Neural cell (in vitro differentiated cells): ENCODE data around the gene MVK. TPM values are rescaled to one million over a fixed set of nuclear protein-coding genes. Genes with fewer than 3 reads are reported as not detected.

Source experiments
- H2AFZ ChIP-seq: fragments of 200-600, 300-800 bp; sonication (generic), shearing (Covaris generic); 2 replicates; pipeline ENCODE4 v1.6.0; 2014; ENCODE audit warnings: low read depth, mild to moderate bottlenecking, antibody characterized with exemption, low read length, moderate library complexity
- H3F3A ChIP-seq: fragments of 200-600 bp; shearing (Covaris generic); 2 replicates; pipeline ENCODE4 v1.6.1; 2016; ENCODE audit warnings: mild to moderate bottlenecking, moderate library complexity, mixed read lengths, antibody characterized with exemption, low read length; ENCODE audit not compliant: insufficient read depth, poor library complexity, severe bottlenecking
- H3K27ac ChIP-seq: fragments of 200-600, 300-800 bp; sonication (generic), shearing (Covaris generic); 2 replicates; pipeline ENCODE4 v1.5.1; 2014; ENCODE audit warnings: mild to moderate bottlenecking, low read length, moderate library complexity
- H3K27me3 ChIP-seq: fragments of 300-800, 200-600 bp; sonication (generic), shearing (Covaris generic); 2 replicates; pipeline ENCODE4 v1.6.0; 2014; ENCODE audit warnings: mild to moderate bottlenecking, low read depth, low read length, moderate library complexity; ENCODE audit not compliant: insufficient read depth
- H3K36me3 ChIP-seq: fragments of 300-800, 200-600 bp; sonication (generic), shearing (Covaris generic); 2 replicates; pipeline ENCODE4 v1.5.1; 2014; ENCODE audit warnings: mild to moderate bottlenecking, antibody characterized with exemption, low read length, moderate library complexity; ENCODE audit not compliant: insufficient read depth
- H3K4me2 ChIP-seq: fragments of 300-800, 200-600 bp; sonication (generic), shearing (Covaris generic); 2 replicates; pipeline ENCODE4 v1.6.0; 2014; ENCODE audit warnings: mild to moderate bottlenecking, low read length
- H3K4me3 ChIP-seq: fragments of 300-800, 200-600 bp; sonication (generic), shearing (Covaris generic); 2 replicates; pipeline ENCODE4 v1.5.1; 2014; ENCODE audit warnings: mild to moderate bottlenecking, low read length, moderate library complexity
- H3K79me2 ChIP-seq: fragments of 200-600 bp; shearing (Covaris generic); replicated peaks from 2 replicates; pipeline ENCODE4 v1.6.0; 2014; ENCODE audit warnings: mild to moderate bottlenecking, low read length, moderate library complexity; ENCODE audit not compliant: insufficient read depth
- H3K9ac ChIP-seq: fragments of 300-800, 200-600 bp; sonication (generic), shearing (Covaris generic); 2 replicates; pipeline ENCODE4 v1.6.1; 2016; ENCODE audit warnings: mild to moderate bottlenecking, low read length, mixed read lengths
- H3K9me2 ChIP-seq: fragments of 200-600 bp; shearing (Covaris generic); 2 replicates; pipeline ENCODE4 v1.6.1; 2016; ENCODE audit warnings: mild to moderate bottlenecking, low read length, mixed read lengths; ENCODE audit not compliant: insufficient read depth
- H3K9me3 ChIP-seq: fragments of 200-600, 300-800 bp; sonication (generic), shearing (Covaris generic); 2 replicates; pipeline ENCODE4 v1.6.1; 2016; ENCODE audit warnings: mild to moderate bottlenecking, mixed run types, low read length, moderate library complexity, mixed read lengths
- H4K20me1 ChIP-seq: fragments of 200-600 bp; shearing (Covaris generic); 2 replicates; pipeline ENCODE4 v1.6.1; 2016; ENCODE audit warnings: mild to moderate bottlenecking, mixed run types; ENCODE audit not compliant: insufficient read depth
- EP300 ChIP-seq: fragments of 450-650 bp; conservative IDR thresholded peaks from 2 replicates; pipeline ENCODE4 v1.6.1; 2014; ENCODE audit warnings: antibody characterized with exemption, mild to moderate bottlenecking, moderate library complexity; ENCODE audit not compliant: poor library complexity, severe bottlenecking
- EZH2 ChIP-seq: fragments of 200-600, 300-800 bp; shearing (Covaris generic), sonication (generic); IDR thresholded peaks from 2 replicates; pipeline ENCODE4 v1.6.1; 2014; ENCODE audit warnings: antibody characterized with exemption, low read length, borderline replicate concordance, mild to moderate bottlenecking; ENCODE audit not compliant: insufficient read depth, poor library complexity, severe bottlenecking
- MXI1 ChIP-seq: fragments of 450-650 bp; conservative IDR thresholded peaks from 2 replicates; pipeline ENCODE4 v1.6.1; 2014; ENCODE audit warnings: antibody characterized with exemption, mild to moderate bottlenecking; ENCODE audit not compliant: poor library complexity, severe bottlenecking
- POLR2AphosphoS5 ChIP-seq: IDR thresholded peaks from 2 replicates; pipeline ENCODE4 v1.6.1; 2012
- RAD21 ChIP-seq: fragments of 450-650 bp; conservative IDR thresholded peaks from 2 replicates; pipeline ENCODE4 v1.6.1; 2014; ENCODE audit warnings: antibody characterized with exemption, mild to moderate bottlenecking, moderate library complexity
- SMC3 ChIP-seq: fragments of 450-650 bp; conservative IDR thresholded peaks from 2 replicates; pipeline ENCODE4 v1.6.1; 2014; ENCODE audit warnings: antibody characterized with exemption, mild to moderate bottlenecking, moderate library complexity; ENCODE audit not compliant: poor library complexity
- TAF1 ChIP-seq: IDR thresholded peaks from 2 replicates; pipeline ENCODE4 v1.6.1; 2012; ENCODE audit warnings: low read depth
- polyA plus RNA-seq: library from polyadenylated mRNA; depleted of rRNA; stranded (reverse); fragments of >200 nt; gene quantifications from 2 replicates; pipeline ENCODE4 v1.2.3, GENCODE V29; 2014
- TF ChIP-seq, protein P1 (sequence below): IDR thresholded peaks from 2 replicates; pipeline ENCODE4 v1.6.1; 2012; ENCODE audit warnings: borderline replicate concordance
- TF ChIP-seq, protein P2 (sequence below): fragments of 450-650 bp; IDR thresholded peaks from 2 replicates; pipeline ENCODE4 v1.5.1; 2014; ENCODE audit warnings: antibody characterized with exemption, mild to moderate bottlenecking, moderate library complexity; ENCODE audit not compliant: poor library complexity, severe bottlenecking

MVK gene
- polyA plus RNA-seq, 1 donor from 2014 or later, result 45.7 TPM

DNA sequence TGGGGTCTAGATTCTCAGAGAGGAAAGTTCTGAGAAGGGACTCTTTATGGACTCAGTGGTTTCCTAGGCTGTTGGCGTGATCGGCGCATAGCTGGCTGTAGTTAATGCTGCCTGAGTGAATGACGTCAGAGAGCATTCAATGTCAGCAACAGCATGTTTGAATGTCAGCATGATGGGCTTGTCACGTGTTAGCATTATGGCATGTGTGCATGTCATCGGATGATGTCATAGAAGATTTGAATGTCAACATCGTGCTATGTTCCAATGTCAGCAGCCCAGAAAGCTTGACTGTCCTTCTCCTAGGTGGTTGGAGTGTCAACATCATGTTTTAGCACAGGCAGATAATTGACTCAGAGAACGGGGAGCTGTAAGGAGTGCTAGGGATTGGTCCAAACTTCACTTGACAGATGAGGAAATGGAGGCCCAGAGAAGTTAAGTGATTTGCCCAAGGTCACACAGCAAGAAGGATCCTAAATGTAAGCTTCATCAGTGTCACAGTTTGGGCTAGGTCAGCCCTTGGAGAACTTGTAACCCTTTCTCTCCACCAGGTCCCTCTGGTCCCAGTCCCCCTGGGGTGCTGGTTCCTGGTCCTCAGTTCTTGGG is 45.5 kb downstream of the MVK start:
- no peaks in the 10 kb centered on the region for H3K9me2 ChIP-seq
- no peak overlapping the region for H3K4me3 ChIP-seq
- H3K27me3 ChIP-seq, result peaks cover 4% of the 10 kb centered on the region
- H3K9me3 ChIP-seq, result no peaks in the 10 kb centered on the region
- no peak overlapping the region for H2AFZ ChIP-seq
- H3K36me3 ChIP-seq, result no peaks in the 10 kb centered on the region
- peaks cover 4% of the 10 kb centered on the region for H3F3A ChIP-seq
- H3K9ac ChIP-seq, result no peak overlapping the region
- no peak for TF ChIP-seq EZH2
- peak; percentile 27 for TF ChIP-seq POLR2AphosphoS5
- TF ChIP-seq SMC3, result no peak
- TF ChIP-seq EP300, result peak; percentile 77
- H3K79me2 ChIP-seq, result no peaks in the 10 kb centered on the region
- no peaks in the 10 kb centered on the region for H4K20me1 ChIP-seq
- H3K27ac ChIP-seq, result no peak overlapping the region
- H3K4me2 ChIP-seq, result no peak overlapping the region

DNA sequence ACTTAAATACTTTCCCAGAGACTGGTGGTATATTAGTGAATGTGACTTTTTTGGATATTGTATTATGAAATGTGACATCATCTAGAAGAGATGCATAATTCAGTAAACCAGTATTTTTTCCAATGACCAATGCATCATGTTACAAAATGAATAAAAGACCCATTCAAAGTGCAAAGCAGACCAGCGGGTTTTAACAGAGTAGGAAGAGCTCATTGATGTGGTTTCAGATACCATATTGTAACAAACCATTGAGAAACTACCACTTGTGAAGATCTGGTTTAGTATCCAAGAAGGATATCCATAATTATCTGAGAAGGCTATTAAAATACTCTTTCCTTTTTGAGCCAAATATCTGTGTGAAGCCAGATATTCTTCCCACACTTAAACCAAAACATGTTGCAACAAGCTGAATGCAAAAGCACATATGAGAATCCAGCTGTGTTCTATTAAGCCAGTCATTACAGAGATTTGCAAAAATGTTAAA is 47.7 kb downstream of the MVK start:
- H3K79me2 ChIP-seq, result no peaks in the 10 kb centered on the region
- no peaks in the 10 kb centered on the region for H3K36me3 ChIP-seq
- H3K4me3 ChIP-seq, result no peak overlapping the region
- H2AFZ ChIP-seq, result no peak overlapping the region
- no peaks in the 10 kb centered on the region for H3K9me2 ChIP-seq
- H3K27me3 ChIP-seq, result peaks cover 4% of the 10 kb centered on the region
- TF ChIP-seq, protein P1, sequence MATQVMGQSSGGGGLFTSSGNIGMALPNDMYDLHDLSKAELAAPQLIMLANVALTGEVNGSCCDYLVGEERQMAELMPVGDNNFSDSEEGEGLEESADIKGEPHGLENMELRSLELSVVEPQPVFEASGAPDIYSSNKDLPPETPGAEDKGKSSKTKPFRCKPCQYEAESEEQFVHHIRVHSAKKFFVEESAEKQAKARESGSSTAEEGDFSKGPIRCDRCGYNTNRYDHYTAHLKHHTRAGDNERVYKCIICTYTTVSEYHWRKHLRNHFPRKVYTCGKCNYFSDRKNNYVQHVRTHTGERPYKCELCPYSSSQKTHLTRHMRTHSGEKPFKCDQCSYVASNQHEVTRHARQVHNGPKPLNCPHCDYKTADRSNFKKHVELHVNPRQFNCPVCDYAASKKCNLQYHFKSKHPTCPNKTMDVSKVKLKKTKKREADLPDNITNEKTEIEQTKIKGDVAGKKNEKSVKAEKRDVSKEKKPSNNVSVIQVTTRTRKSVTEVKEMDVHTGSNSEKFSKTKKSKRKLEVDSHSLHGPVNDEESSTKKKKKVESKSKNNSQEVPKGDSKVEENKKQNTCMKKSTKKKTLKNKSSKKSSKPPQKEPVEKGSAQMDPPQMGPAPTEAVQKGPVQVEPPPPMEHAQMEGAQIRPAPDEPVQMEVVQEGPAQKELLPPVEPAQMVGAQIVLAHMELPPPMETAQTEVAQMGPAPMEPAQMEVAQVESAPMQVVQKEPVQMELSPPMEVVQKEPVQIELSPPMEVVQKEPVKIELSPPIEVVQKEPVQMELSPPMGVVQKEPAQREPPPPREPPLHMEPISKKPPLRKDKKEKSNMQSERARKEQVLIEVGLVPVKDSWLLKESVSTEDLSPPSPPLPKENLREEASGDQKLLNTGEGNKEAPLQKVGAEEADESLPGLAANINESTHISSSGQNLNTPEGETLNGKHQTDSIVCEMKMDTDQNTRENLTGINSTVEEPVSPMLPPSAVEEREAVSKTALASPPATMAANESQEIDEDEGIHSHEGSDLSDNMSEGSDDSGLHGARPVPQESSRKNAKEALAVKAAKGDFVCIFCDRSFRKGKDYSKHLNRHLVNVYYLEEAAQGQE, result no peak
- TF ChIP-seq POLR2AphosphoS5, result no peak
- no peaks in the 10 kb centered on the region for H4K20me1 ChIP-seq
- H3F3A ChIP-seq, result peaks cover 4% of the 10 kb centered on the region
- H3K4me2 ChIP-seq, result no peak overlapping the region
- no peak overlapping the region for H3K27ac ChIP-seq
- no peak overlapping the region for H3K9ac ChIP-seq
- no peaks in the 10 kb centered on the region for H3K9me3 ChIP-seq

DNA sequence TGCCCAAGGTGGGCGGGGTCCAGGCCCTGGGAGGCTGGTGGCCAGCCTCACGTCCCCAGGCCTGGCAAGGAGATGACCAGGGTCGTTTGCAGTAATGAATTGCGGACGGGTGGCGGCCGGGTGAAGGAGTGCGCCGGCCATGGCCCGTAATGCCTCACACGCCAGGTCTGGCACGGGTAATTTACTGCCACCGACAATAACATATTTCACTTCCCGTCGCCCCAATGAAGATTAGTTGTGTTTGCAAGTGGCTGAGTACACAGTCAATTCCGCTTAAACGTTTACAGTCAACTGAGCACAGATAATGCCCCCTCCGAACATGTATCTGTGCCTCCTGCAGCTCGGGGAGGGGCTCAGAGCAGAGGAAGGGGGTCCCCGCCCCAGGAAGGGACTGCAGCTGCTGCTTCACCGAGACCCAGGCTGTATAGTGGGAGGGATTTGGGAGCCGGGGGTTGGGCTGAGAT is 48.3 kb downstream of the MVK start:
- no peaks in the 10 kb centered on the region for H3K9me3 ChIP-seq
- H3K4me2 ChIP-seq, result no peak overlapping the region
- H4K20me1 ChIP-seq, result no peaks in the 10 kb centered on the region
- no peaks in the 10 kb centered on the region for H3K36me3 ChIP-seq
- TF ChIP-seq EZH2 (no peak), MXI1 (no peak), POLR2AphosphoS5 (no peak), SMC3 (no peak), TAF1 (no peak), RAD21 (no peak), EP300 (no peak)
- TF ChIP-seq, protein P1, result no peak
- TF ChIP-seq, protein P2, sequence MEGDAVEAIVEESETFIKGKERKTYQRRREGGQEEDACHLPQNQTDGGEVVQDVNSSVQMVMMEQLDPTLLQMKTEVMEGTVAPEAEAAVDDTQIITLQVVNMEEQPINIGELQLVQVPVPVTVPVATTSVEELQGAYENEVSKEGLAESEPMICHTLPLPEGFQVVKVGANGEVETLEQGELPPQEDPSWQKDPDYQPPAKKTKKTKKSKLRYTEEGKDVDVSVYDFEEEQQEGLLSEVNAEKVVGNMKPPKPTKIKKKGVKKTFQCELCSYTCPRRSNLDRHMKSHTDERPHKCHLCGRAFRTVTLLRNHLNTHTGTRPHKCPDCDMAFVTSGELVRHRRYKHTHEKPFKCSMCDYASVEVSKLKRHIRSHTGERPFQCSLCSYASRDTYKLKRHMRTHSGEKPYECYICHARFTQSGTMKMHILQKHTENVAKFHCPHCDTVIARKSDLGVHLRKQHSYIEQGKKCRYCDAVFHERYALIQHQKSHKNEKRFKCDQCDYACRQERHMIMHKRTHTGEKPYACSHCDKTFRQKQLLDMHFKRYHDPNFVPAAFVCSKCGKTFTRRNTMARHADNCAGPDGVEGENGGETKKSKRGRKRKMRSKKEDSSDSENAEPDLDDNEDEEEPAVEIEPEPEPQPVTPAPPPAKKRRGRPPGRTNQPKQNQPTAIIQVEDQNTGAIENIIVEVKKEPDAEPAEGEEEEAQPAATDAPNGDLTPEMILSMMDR, result no peak
- H3K79me2 ChIP-seq, result no peaks in the 10 kb centered on the region
- no peak overlapping the region for H3K27ac ChIP-seq
- no peaks in the 10 kb centered on the region for H3K9me2 ChIP-seq
- no peak overlapping the region for H2AFZ ChIP-seq
- no peak overlapping the region for H3K4me3 ChIP-seq
- no peaks in the 10 kb centered on the region for H3K27me3 ChIP-seq
- H3K9ac ChIP-seq, result no peak overlapping the region
- H3F3A ChIP-seq, result peaks cover 4% of the 10 kb centered on the region
